Activated CD8-positive, alpha-beta memory T cell treated with anti-CD3 and anti-CD28 coated beads, Interleukin-2, amount 10 ng/mL, durations not matched to agents 7 days and 5 days (primary cell): ENCODE data around the gene IQSEC1. TPM values are rescaled to one million over a fixed set of nuclear protein-coding genes. Genes with fewer than 3 reads are reported as not detected.
"Not testable (repeated sequence)": the region's sequence is repeated elsewhere in the genome, so short reads cannot be mapped to it uniquely, and the experiment has no call there.

Experiments used
- ATAC-seq: fragments of 150-1000 bp; cut with Tn5 transposase; one replicate; pipeline ENCODE4 v1.10.0; 2021; ENCODE audit warnings: moderate library complexity
- CTCF ChIA-PET: fragments of 350-600 bp; sonication (Branson Sonifier 250); formaldehyde crosslinking; loops from one replicate; lab custom pipeline; 2021; ENCODE audit warnings: antibody characterized with exemption; lab: Charles Lee
- DNase-seq: peaks from one replicate; pipeline ENCODE4 v3.0.0-alpha.2; 2020
- H3K27ac Mint-ChIP-seq: one replicate; pipeline ENCODE4 v1.8.0; 2021; ENCODE audit warnings: mild to moderate bottlenecking, mixed read lengths
- H3K27me3 Mint-ChIP-seq: one replicate; pipeline ENCODE4 v1.8.0; 2021; ENCODE audit warnings: mixed read lengths
- H3K36me3 Mint-ChIP-seq: one replicate; pipeline ENCODE4 v1.8.0; 2021; ENCODE audit warnings: mild to moderate bottlenecking, mixed read lengths
- H3K4me1 Mint-ChIP-seq: one replicate; pipeline ENCODE4 v1.8.0; 2021; ENCODE audit warnings: mixed read lengths
- H3K4me3 Mint-ChIP-seq: one replicate; pipeline ENCODE4 v1.8.0; 2021; ENCODE audit warnings: mild to moderate bottlenecking, moderate library complexity, mixed read lengths
- H3K9me3 Mint-ChIP-seq: one replicate; pipeline ENCODE4 v1.8.0; 2022; ENCODE audit warnings: low read depth, mixed read lengths
- total RNA-seq, 2 experiments: library from RNA; stranded (reverse); gene quantifications; one replicate each; pipeline ENCODE4 v1.2.3, GENCODE V29; 2021

The IQSEC1 gene
- total RNA-seq, 2 experiments from 2014 or later, result 37.6 to 71.4 TPM

GRCh38 chr3:12879191-12879815 is 193.9 kb downstream of the IQSEC1 start:
- H3K9me3 Mint-ChIP-seq, result no peaks in the 10 kb centered on the region
- peaks cover 31% of the 10 kb centered on the region for H3K27me3 Mint-ChIP-seq
- H3K36me3 Mint-ChIP-seq, result no peaks in the 10 kb centered on the region
- no peaks in the 10 kb centered on the region for H3K4me1 Mint-ChIP-seq
- CTCF ChIA-PET, result interaction anchor here (1.6 to 3.9 kb wide), 5 partner anchors 8 to 110 kb away, joined by 3 to 13 read pairs (median 8); partner anchors contain the start of gene RPL32
- ATAC-seq (no peak), DNase-seq (no peak)
- H3K4me3 Mint-ChIP-seq, result no peak overlapping the region
- H3K27ac Mint-ChIP-seq, result no peak overlapping the region

GRCh38 chr3:12878758-12879157 is 194.5 kb downstream of the IQSEC1 start:
- not testable (repeated sequence) for DNase-seq, ATAC-seq, H3K9me3 Mint-ChIP-seq, H3K4me3 Mint-ChIP-seq, H3K27ac Mint-ChIP-seq, H3K4me1 Mint-ChIP-seq, H3K36me3 Mint-ChIP-seq
- peaks cover 31% of the 10 kb centered on the region for H3K27me3 Mint-ChIP-seq
- CTCF ChIA-PET, result interaction anchor here (1.6 to 3.9 kb wide), 4 partner anchors 8 to 37 kb away, joined by 4 to 13 read pairs (median 10); partner anchors contain the start of gene RPL32

GRCh38 chr3:12878141-12878574 is 195.1 kb downstream of the IQSEC1 start:
- Mint-ChIP-seq H3K36me3 (no peaks in the 10 kb centered on the region), H3K27me3 (peaks cover 25% of the 10 kb centered on the region), H3K9me3 (no peaks in the 10 kb centered on the region), H3K4me3 (no peak overlapping the region), H3K27ac (no peak overlapping the region), H3K4me1 (no peaks in the 10 kb centered on the region)
- CTCF ChIA-PET, result interaction anchor here (1.0 to 3.9 kb wide), 5 partner anchors 9 to 106 kb away, joined by 4 to 13 read pairs (median 4); partner anchors contain the start of gene RPL32
- DNase-seq (no peak), ATAC-seq (no peak)

- peaks cover 22% of the 10 kb centered on the region for H3K27me3 Mint-ChIP-seq
- CTCF ChIA-PET, result interaction anchor here (1.5 to 3.9 kb wide), 3 partner anchors 10 to 107 kb away, joined by 4 to 13 read pairs (median 5); no protein-coding TSS in a partner anchor
- H3K4me3 Mint-ChIP-seq, result no peak overlapping the region
- no peak for ATAC-seq
- DNase-seq, result no peak
- H3K36me3 Mint-ChIP-seq, result no peaks in the 10 kb centered on the region
- H3K9me3 Mint-ChIP-seq, result no peaks in the 10 kb centered on the region
- H3K27ac Mint-ChIP-seq, result no peak overlapping the region
- H3K4me1 Mint-ChIP-seq, result no peaks in the 10 kb centered on the region
Observed at GRCh38 chr3:12877040-12877439, 196.2 kb downstream of the IQSEC1 start.

GRCh38 chr3:12875857-12876836 is 197.1 kb downstream of the IQSEC1 start:
- DNase-seq, result no peak
- no peak overlapping the region for H3K27ac Mint-ChIP-seq
- CTCF ChIA-PET, result interaction anchor here (1.2 to 3.9 kb wide), 4 partner anchors 11 to 17 kb away, joined by 3 to 13 read pairs (median 6); no protein-coding TSS in a partner anchor
- H3K9me3 Mint-ChIP-seq, result no peaks in the 10 kb centered on the region
- H3K27me3 Mint-ChIP-seq, result peaks cover 19% of the 10 kb centered on the region
- ATAC-seq, result peak; percentile 49
- H3K36me3 Mint-ChIP-seq, result no peaks in the 10 kb centered on the region
- no peak overlapping the region for H3K4me3 Mint-ChIP-seq
- H3K4me1 Mint-ChIP-seq, result peaks cover 3% of the 10 kb centered on the region

GRCh38 chr3:12871404-12871983 is 201.7 kb downstream of the IQSEC1 start:
- Mint-ChIP-seq H3K9me3 (no peaks in the 10 kb centered on the region), H3K4me1 (peaks cover 21% of the 10 kb centered on the region), H3K27me3 (peaks cover 28% of the 10 kb centered on the region), H3K27ac (no peak overlapping the region), H3K36me3 (no peaks in the 10 kb centered on the region), H3K4me3 (no peak overlapping the region)
- CTCF ChIA-PET, result interaction anchor here (1.7 to 6.0 kb wide), 3 partner anchors 18 to 112 kb away, joined by 4 to 88 read pairs (median 6); no protein-coding TSS in a partner anchor
- ATAC-seq, result no peak
- DNase-seq, result no peak

GRCh38 chr3:12870942-12871341 is 202.3 kb downstream of the IQSEC1 start:
- Mint-ChIP-seq H3K36me3 (no peaks in the 10 kb centered on the region), H3K9me3 (no peaks in the 10 kb centered on the region), H3K4me1 (peaks cover 21% of the 10 kb centered on the region), H3K4me3 (peak overlapping the region; percentile 21), H3K27ac (peak overlapping the region; percentile 53), H3K27me3 (peaks cover 28% of the 10 kb centered on the region)
- DNase-seq (peak; percentile 81), ATAC-seq (peak; percentile 73)
- CTCF ChIA-PET, result interaction anchor here (1.7 to 6.0 kb wide), 3 partner anchors 19 to 113 kb away, joined by 4 to 88 read pairs (median 6); no protein-coding TSS in a partner anchor

- ATAC-seq, result peak; percentile 38
Observed at GRCh38 chr3:12869035-12869621, 204.1 kb downstream of the IQSEC1 start.

GRCh38 chr3:12868039-12869034 is 204.9 kb downstream of the IQSEC1 start:
- no peaks in the 10 kb centered on the region for H3K9me3 Mint-ChIP-seq
- peaks cover 21% of the 10 kb centered on the region for H3K4me1 Mint-ChIP-seq
- H3K27me3 Mint-ChIP-seq, result peaks cover 18% of the 10 kb centered on the region
- DNase-seq (peak; percentile 73), ATAC-seq (peak; percentile 72)
- CTCF ChIA-PET, result interaction anchor here (0.9 to 6.0 kb wide), 15 partner anchors 10 to 584 kb away, joined by 3 to 88 read pairs (median 5); partner anchors contain the start of gene RPL32
- H3K36me3 Mint-ChIP-seq, result no peaks in the 10 kb centered on the region
- H3K4me3 Mint-ChIP-seq, result peak overlapping the region; percentile 62
- H3K27ac Mint-ChIP-seq, result no peak overlapping the region

More at GRCh38 chr3:12869035-12869621, 204.1 kb downstream of the IQSEC1 start:
- CTCF ChIA-PET, result interaction anchor here (0.6 to 6.0 kb wide), 9 partner anchors 10 to 559 kb away, joined by 3 to 88 read pairs (median 6); partner anchors contain the start of gene RPL32
- H3K9me3 Mint-ChIP-seq, result no peaks in the 10 kb centered on the region
- peak; percentile 58 for DNase-seq
- peaks cover 21% of the 10 kb centered on the region for H3K4me1 Mint-ChIP-seq
- H3K4me3 Mint-ChIP-seq, result no peak overlapping the region
- H3K27ac Mint-ChIP-seq, result no peak overlapping the region
- H3K27me3 Mint-ChIP-seq, result peaks cover 18% of the 10 kb centered on the region
- H3K36me3 Mint-ChIP-seq, result no peaks in the 10 kb centered on the region

GRCh38 chr3:12866836-12867235 is 206.4 kb downstream of the IQSEC1 start:
- peaks cover 21% of the 10 kb centered on the region for H3K4me1 Mint-ChIP-seq
- no peak overlapping the region for H3K4me3 Mint-ChIP-seq
- no peak overlapping the region for H3K27ac Mint-ChIP-seq
- ATAC-seq (no peak), DNase-seq (no peak)
- H3K9me3 Mint-ChIP-seq, result no peaks in the 10 kb centered on the region
- H3K36me3 Mint-ChIP-seq, result no peaks in the 10 kb centered on the region
- H3K27me3 Mint-ChIP-seq, result peaks cover 18% of the 10 kb centered on the region
- CTCF ChIA-PET, result interaction anchor here (1.2 to 6.0 kb wide), 4 partner anchors 17 to 147 kb away, joined by 3 to 88 read pairs (median 12); no protein-coding TSS in a partner anchor

- CTCF ChIA-PET, result interaction anchor here (0.6 to 1.2 kb wide), 2 partner anchors 16 to 118 kb away, joined by 4 to 5 read pairs; no protein-coding TSS in a partner anchor
- H3K27ac Mint-ChIP-seq, result no peak overlapping the region
- H3K27me3 Mint-ChIP-seq, result peaks cover 15% of the 10 kb centered on the region
Observed at GRCh38 chr3:12865271-12865670, 208.0 kb downstream of the IQSEC1 start.

More at GRCh38 chr3:12865271-12865670, 208.0 kb downstream of the IQSEC1 start:
- Mint-ChIP-seq H3K4me3 (no peak overlapping the region), H3K36me3 (no peaks in the 10 kb centered on the region), H3K9me3 (no peaks in the 10 kb centered on the region), H3K4me1 (peaks cover 12% of the 10 kb centered on the region)
- DNase-seq, result no peak
- ATAC-seq, result no peak
